Kidney epithelial cell (primary cell): ENCODE data around the gene DNAH12. TPM values are rescaled to one million over a fixed set of nuclear protein-coding genes. Genes with fewer than 3 reads are reported as not detected.
"Not testable (repeated sequence)": the region's sequence is repeated elsewhere in the genome, so short reads cannot be mapped to it uniquely, and the experiment has no call there.

Experiments used
- DNase-seq: peaks from one replicate; pipeline ENCODE4 v3.0.0-alpha.2; 2010; ENCODE audit warnings: low read depth
- H3K27me3 ChIP-seq: 2 replicates; pipeline ENCODE4 v1.6.0; 2011; ENCODE audit warnings: low read length; ENCODE audit not compliant: control insufficient read depth, insufficient read depth
- H3K36me3 ChIP-seq: 2 replicates; pipeline ENCODE4 v1.5.1; 2011; ENCODE audit warnings: low read length; ENCODE audit not compliant: control insufficient read depth, insufficient read depth
- H3K4me3 ChIP-seq: 2 replicates; pipeline ENCODE4 v1.5.1; 2011; ENCODE audit warnings: low read depth, mild to moderate bottlenecking, control low read depth, low read length
- CTCF ChIP-seq: IDR thresholded peaks from 2 replicates; pipeline ENCODE4 v1.5.1; 2011; ENCODE audit warnings: mild to moderate bottlenecking, moderate library complexity, low read length, control low read depth, inconsistent platforms; ENCODE audit not compliant: insufficient read depth, poor library complexity, severe bottlenecking
- total RNA-seq: library from RNA; depleted of rRNA; stranded (reverse); fragments of >200 nt; gene quantifications from 2 replicates; pipeline ENCODE4 v1.2.3, GENCODE V29; 2015

Gene DNAH12
- total RNA-seq, 1 donor from 2014 or later: not detected

DNA sequence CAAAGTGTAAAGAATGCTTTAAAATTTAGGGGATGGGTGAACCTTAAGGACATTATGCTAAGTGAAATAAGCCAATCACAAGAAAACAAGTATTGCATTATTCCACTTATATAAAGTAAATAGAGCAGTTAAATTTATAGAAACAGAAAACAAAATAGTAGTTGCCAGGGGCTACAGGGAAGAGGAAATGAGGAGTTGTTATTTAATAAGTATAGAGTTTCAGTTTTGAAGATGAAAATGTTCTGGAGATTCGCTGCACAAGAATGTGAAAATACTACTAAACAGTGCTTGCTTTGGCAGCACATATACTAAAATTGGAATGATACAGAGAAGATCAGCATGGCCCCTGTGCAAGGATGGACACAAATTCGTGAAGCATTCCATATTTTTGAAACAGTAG, 32.0 kb downstream of the DNAH12 start:
- no peak for TF ChIP-seq CTCF
- no peaks in the 10 kb centered on the region for H3K36me3 ChIP-seq
- H3K4me3 ChIP-seq: no peak overlapping the region
- DNase-seq: no peak
- H3K27me3 ChIP-seq: no peaks in the 10 kb centered on the region

DNA sequence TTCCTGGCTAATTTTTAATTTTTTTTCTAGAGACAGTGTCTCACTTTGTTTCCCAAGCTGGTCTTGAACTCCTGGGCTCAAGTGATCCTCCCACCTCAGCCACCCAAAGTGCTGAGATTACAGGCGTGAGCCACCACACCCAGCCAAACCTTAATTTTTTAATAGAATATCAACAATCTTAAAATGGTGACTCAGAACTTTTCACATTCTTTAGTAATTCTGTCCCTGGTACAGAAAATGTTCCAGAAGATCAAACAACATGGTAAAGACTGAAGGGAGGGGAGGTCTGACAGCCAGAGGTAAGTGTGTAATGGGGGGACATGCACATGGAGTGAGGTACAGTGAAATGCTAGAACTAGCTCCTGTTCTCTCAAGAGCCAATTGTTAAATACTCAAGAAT, 38.2 kb downstream of the DNAH12 start:
- Histone ChIP-seq H3K36me3 (no peaks in the 10 kb centered on the region), H3K27me3 (no peaks in the 10 kb centered on the region), H3K4me3 (no peak overlapping the region)
- TF ChIP-seq CTCF: no peak
- DNase-seq: no peak

- Histone ChIP-seq H3K36me3 (no peaks in the 10 kb centered on the region), H3K27me3 (no peaks in the 10 kb centered on the region), H3K4me3 (no peak overlapping the region)
- no peak for DNase-seq
- TF ChIP-seq CTCF: no peak
These were observed 43.6 kb downstream of the DNAH12 start for GRCh38 chr3:57500506-57500905.

DNA sequence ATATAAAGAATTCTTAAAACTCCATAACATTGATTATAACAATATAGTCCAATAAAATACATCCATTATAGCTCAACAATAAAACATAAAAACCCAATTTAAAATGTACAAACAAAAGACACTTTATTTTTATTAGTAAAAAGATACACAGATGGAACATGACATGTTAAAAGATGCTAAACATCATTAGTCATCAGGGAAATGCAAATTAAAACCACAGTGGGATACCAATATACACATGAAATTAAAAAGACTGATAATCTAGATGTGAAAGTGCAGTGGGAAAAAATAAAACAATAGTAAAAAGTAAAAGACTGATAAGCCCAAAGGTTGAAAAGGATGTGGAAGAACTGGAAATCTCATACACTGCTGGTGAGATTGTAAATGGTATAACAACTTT, 46.2 kb downstream of the DNAH12 start:
- no peak for TF ChIP-seq CTCF
- no peak for DNase-seq
- Histone ChIP-seq H3K4me3 (no peak overlapping the region), H3K27me3 (no peaks in the 10 kb centered on the region), H3K36me3 (no peaks in the 10 kb centered on the region)

GRCh38 chr3:57484563-57484962, 59.6 kb downstream of the DNAH12 start:
- no peaks in the 10 kb centered on the region for H3K36me3 ChIP-seq
- no peak overlapping the region for H3K4me3 ChIP-seq
- no peak for TF ChIP-seq CTCF
- DNase-seq: no peak
- no peaks in the 10 kb centered on the region for H3K27me3 ChIP-seq

- not testable (repeated sequence) for H3K4me3 ChIP-seq, H3K27me3 ChIP-seq, H3K36me3 ChIP-seq, DNase-seq
These were observed 67.0 kb downstream of the DNAH12 start for GRCh38 chr3:57477193-57477592.
